Central memory CD8-positive, alpha-beta T cell (primary cell): ENCODE measurements around the gene PAK5.

ENCODE experiments used
- ATAC-seq: fragments of 150-1000 bp; cut with Tn5 transposase; replicated peaks from 2 replicates; pipeline ENCODE4 v1.10.0; 2022; ENCODE audit warnings: mild to moderate bottlenecking, moderate FRiP score, moderate number of reproducible peaks; ENCODE audit not compliant: poor library complexity, severe bottlenecking; ENCODE audit errors: extremely low read depth
- DNase-seq, 2 donors: peaks; one replicate each; pipeline ENCODE4 v3.0.0; 2021; ENCODE audit warnings: low spot score in 2 of 2
- H3K27ac Mint-ChIP-seq: one replicate; pipeline ENCODE4 v1.8.0; 2022; ENCODE audit warnings: low read depth, mild to moderate bottlenecking, moderate library complexity, mixed read lengths
- H3K27me3 Mint-ChIP-seq: one replicate; pipeline ENCODE4 v1.8.0; 2022; ENCODE audit warnings: mixed read lengths
- H3K36me3 Mint-ChIP-seq: one replicate; pipeline ENCODE4 v1.8.0; 2022; ENCODE audit warnings: mild to moderate bottlenecking, moderate library complexity, mixed read lengths; ENCODE audit not compliant: insufficient read depth
- H3K4me1 Mint-ChIP-seq: one replicate; pipeline ENCODE4 v1.8.0; 2022; ENCODE audit warnings: mixed read lengths
- H3K4me3 Mint-ChIP-seq: one replicate; pipeline ENCODE4 v1.8.0; 2022; ENCODE audit warnings: mild to moderate bottlenecking, moderate library complexity, mixed read lengths
- H3K9me3 Mint-ChIP-seq: one replicate; pipeline ENCODE4 v1.8.0; 2022; ENCODE audit warnings: mixed read lengths

The PAK5 gene

GRCh38 chr20:9759392-9759791 is 79.5 kb downstream of the PAK5 start:
- Mint-ChIP-seq H3K4me1 (no peaks in the 10 kb centered on the region), H3K27ac (no peak overlapping the region), H3K27me3 (no peaks in the 10 kb centered on the region), H3K36me3 (no peaks in the 10 kb centered on the region), H3K4me3 (no peak overlapping the region), H3K9me3 (peaks cover 11% of the 10 kb centered on the region)
- DNase-seq (no peak), ATAC-seq (no peak)

GRCh38 chr20:9758752-9759151 is 80.1 kb downstream of the PAK5 start:
- ATAC-seq (no peak), DNase-seq (no peak)
- Mint-ChIP-seq H3K9me3 (peaks cover 7% of the 10 kb centered on the region), H3K4me3 (no peak overlapping the region), H3K4me1 (no peaks in the 10 kb centered on the region), H3K36me3 (no peaks in the 10 kb centered on the region), H3K27me3 (no peaks in the 10 kb centered on the region), H3K27ac (no peak overlapping the region)

GRCh38 chr20:9756660-9757059 is 82.2 kb downstream of the PAK5 start:
- no peaks in the 10 kb centered on the region for H3K27me3 Mint-ChIP-seq
- no peaks in the 10 kb centered on the region for H3K36me3 Mint-ChIP-seq
- H3K9me3 Mint-ChIP-seq: peaks cover 12% of the 10 kb centered on the region
- H3K27ac Mint-ChIP-seq: no peak overlapping the region
- no peaks in the 10 kb centered on the region for H3K4me1 Mint-ChIP-seq
- DNase-seq (no peak), ATAC-seq (no peak)
- H3K4me3 Mint-ChIP-seq: no peak overlapping the region

GRCh38 chr20:9755301-9755700 is 83.6 kb downstream of the PAK5 start:
- Mint-ChIP-seq H3K27me3 (no peaks in the 10 kb centered on the region), H3K9me3 (peaks cover 11% of the 10 kb centered on the region), H3K4me1 (no peaks in the 10 kb centered on the region), H3K36me3 (no peaks in the 10 kb centered on the region), H3K27ac (no peak overlapping the region), H3K4me3 (no peak overlapping the region)
- ATAC-seq (no peak), DNase-seq (no peak)

GRCh38 chr20:9744551-9744950 is 94.3 kb downstream of the PAK5 start:
- no peak overlapping the region for H3K4me3 Mint-ChIP-seq
- H3K4me1 Mint-ChIP-seq: no peaks in the 10 kb centered on the region
- no peak for ATAC-seq
- H3K27me3 Mint-ChIP-seq: no peaks in the 10 kb centered on the region
- H3K9me3 Mint-ChIP-seq: peaks cover 25% of the 10 kb centered on the region
- DNase-seq: no peak
- H3K27ac Mint-ChIP-seq: no peak overlapping the region
- no peaks in the 10 kb centered on the region for H3K36me3 Mint-ChIP-seq

GRCh38 chr20:9743871-9744270 is 95.0 kb downstream of the PAK5 start:
- Mint-ChIP-seq H3K27ac (no peak overlapping the region), H3K27me3 (no peaks in the 10 kb centered on the region)

GRCh38 chr20:9742821-9743220 is 96.1 kb downstream of the PAK5 start:
- H3K9me3 Mint-ChIP-seq: peaks cover 23% of the 10 kb centered on the region
- no peaks in the 10 kb centered on the region for H3K36me3 Mint-ChIP-seq
- no peaks in the 10 kb centered on the region for H3K27me3 Mint-ChIP-seq
- H3K4me3 Mint-ChIP-seq: no peak overlapping the region
- H3K27ac Mint-ChIP-seq: no peak overlapping the region
- H3K4me1 Mint-ChIP-seq: no peaks in the 10 kb centered on the region
- DNase-seq: no peak
- ATAC-seq: no peak

More at GRCh38 chr20:9743871-9744270, 95.0 kb downstream of the PAK5 start:
- DNase-seq (no peak), ATAC-seq (no peak)
- Mint-ChIP-seq H3K4me1 (no peaks in the 10 kb centered on the region), H3K4me3 (no peak overlapping the region), H3K36me3 (no peaks in the 10 kb centered on the region), H3K9me3 (peaks cover 23% of the 10 kb centered on the region)

GRCh38 chr20:9741996-9742395 is 96.9 kb downstream of the PAK5 start:
- H3K27ac Mint-ChIP-seq: no peak overlapping the region
- DNase-seq (no peak), ATAC-seq (no peak)
- peaks cover 24% of the 10 kb centered on the region for H3K9me3 Mint-ChIP-seq
- no peaks in the 10 kb centered on the region for H3K4me1 Mint-ChIP-seq
- no peak overlapping the region for H3K4me3 Mint-ChIP-seq
- no peaks in the 10 kb centered on the region for H3K36me3 Mint-ChIP-seq
- no peaks in the 10 kb centered on the region for H3K27me3 Mint-ChIP-seq

- no peak overlapping the region for H3K4me3 Mint-ChIP-seq
- H3K27ac Mint-ChIP-seq: no peak overlapping the region
- ATAC-seq: no peak
- no peaks in the 10 kb centered on the region for H3K4me1 Mint-ChIP-seq
- H3K27me3 Mint-ChIP-seq: no peaks in the 10 kb centered on the region
- H3K9me3 Mint-ChIP-seq: peaks cover 27% of the 10 kb centered on the region
- DNase-seq: no peak
- no peaks in the 10 kb centered on the region for H3K36me3 Mint-ChIP-seq
Measured at GRCh38 chr20:9740486-9740885, 98.4 kb downstream of the PAK5 start.

- Mint-ChIP-seq H3K36me3 (no peaks in the 10 kb centered on the region), H3K4me1 (no peaks in the 10 kb centered on the region), H3K4me3 (no peak overlapping the region), H3K9me3 (peaks cover 29% of the 10 kb centered on the region), H3K27me3 (no peaks in the 10 kb centered on the region), H3K27ac (no peak overlapping the region)
- DNase-seq (no peak), ATAC-seq (no peak)
Measured at GRCh38 chr20:9739991-9740390, 98.9 kb downstream of the PAK5 start.

GRCh38 chr20:9736373-9736772 is 102.5 kb downstream of the PAK5 start:
- Mint-ChIP-seq H3K4me3 (no peak overlapping the region), H3K4me1 (no peaks in the 10 kb centered on the region), H3K27ac (no peak overlapping the region), H3K27me3 (no peaks in the 10 kb centered on the region), H3K36me3 (no peaks in the 10 kb centered on the region), H3K9me3 (peaks cover 35% of the 10 kb centered on the region)
- DNase-seq: no peak
- no peak for ATAC-seq

- Mint-ChIP-seq H3K9me3 (peaks cover 19% of the 10 kb centered on the region), H3K4me3 (no peak overlapping the region), H3K4me1 (no peaks in the 10 kb centered on the region), H3K36me3 (peaks cover 2% of the 10 kb centered on the region), H3K27ac (no peak overlapping the region), H3K27me3 (no peaks in the 10 kb centered on the region)
- no peak for ATAC-seq
- DNase-seq: no peak
Measured at GRCh38 chr20:9723501-9724202, 115.2 kb downstream of the PAK5 start.

GRCh38 chr20:9711872-9712271 is 127.0 kb downstream of the PAK5 start:
- Mint-ChIP-seq H3K9me3 (peaks cover 6% of the 10 kb centered on the region), H3K27me3 (no peaks in the 10 kb centered on the region), H3K36me3 (no peaks in the 10 kb centered on the region), H3K27ac (no peak overlapping the region), H3K4me1 (no peaks in the 10 kb centered on the region), H3K4me3 (no peak overlapping the region)
- DNase-seq: no peak
- no peak for ATAC-seq
